Fibroblast of skin of abdomen (primary cell): ENCODE data around the gene ARHGEF6. TPM values are rescaled to one million over a fixed set of nuclear protein-coding genes. Genes with fewer than 3 reads are reported as not detected.
"Not testable (repeated sequence)": the region's sequence is repeated elsewhere in the genome, so short reads cannot be mapped to it uniquely, and the experiment has no call there.

ENCODE experiments used
- DNase-seq: peaks from one replicate; pipeline ENCODE4 v3.0.0-alpha.2; 2013
- polyA plus RNA-seq, 2 experiments: library from polyadenylated mRNA; unstranded; fragments of 120-200 nt; gene quantifications; one replicate each; pipeline ENCODE4 v1.2.1, GENCODE V29; 2013; ENCODE audit not compliant: insufficient read length in 2 of 2

The ARHGEF6 gene
- polyA plus RNA-seq (2013, experiment 1 of 2; ENCODE audit: insufficient read length): 12.7 TPM
- 12.2 TPM for polyA plus RNA-seq (2013, experiment 2 of 2; ENCODE audit: insufficient read length)

DNA sequence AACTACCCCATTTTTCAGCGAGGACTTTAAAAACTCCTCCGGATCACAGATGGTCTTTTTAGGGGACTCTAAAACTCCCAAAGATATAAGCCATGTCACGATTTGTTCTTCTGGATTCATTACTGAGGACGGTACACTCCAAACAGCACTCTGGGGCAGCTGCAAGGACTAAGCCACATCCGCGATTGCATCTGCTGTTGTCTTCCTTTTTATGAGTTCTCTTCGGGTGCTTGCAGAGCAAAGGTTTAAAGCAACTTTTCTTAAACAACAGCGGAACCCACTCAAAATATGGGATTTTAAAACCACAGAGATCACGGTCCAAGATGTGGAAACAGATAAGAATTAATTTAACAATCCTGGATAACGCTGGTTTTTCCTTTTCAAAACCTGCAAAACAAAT is at the start of gene ARHGEF6:
ARHGEF6 (minus strand) TSS at position 170 of the 400 bp plus-strand sequence; CDS start at position 120, 50 bp downstream.
- DNase-seq: no peak

DNA sequence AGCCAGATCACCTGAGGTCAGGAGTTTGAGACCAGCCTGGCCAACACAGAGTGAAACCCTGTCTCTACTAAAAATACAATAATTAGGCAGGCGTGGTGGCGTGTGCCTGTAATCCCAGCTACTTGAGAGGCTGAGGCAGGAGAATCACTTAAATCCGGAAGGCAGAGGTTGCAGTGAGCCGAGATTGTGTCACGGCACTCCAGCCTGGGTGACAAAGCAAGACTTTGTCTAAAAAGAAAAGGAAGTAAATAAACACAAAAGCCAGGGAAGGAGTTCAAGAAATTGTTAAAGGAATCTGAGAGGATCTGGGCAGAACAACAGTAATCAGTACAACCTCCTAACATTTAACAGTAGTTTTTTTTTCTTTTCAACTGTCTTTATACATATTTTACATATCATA is 48.7 kb upstream of the ARHGEF6 start:
- no peak for DNase-seq

GRCh38 chrX:136828830-136829229 is 48.1 kb upstream of the ARHGEF6 start:
- DNase-seq: no peak

DNA sequence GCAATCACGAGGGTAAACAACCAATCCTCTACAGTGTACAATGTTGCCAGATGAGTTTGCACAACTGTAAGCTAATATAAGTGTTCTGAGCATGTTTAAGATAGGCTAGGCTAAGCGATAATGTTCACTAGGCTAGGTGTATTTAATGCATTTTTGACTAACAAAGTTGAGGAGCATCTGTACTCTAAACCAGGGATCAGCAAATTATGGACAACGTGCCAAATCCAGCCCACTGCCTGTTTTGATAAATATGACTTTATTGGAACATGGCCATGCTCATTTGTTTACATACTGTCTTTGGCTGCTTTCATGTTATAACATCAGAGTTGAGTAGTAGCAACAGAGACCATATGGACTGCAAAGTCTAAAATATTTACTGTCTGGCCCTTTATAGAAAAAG is 46.3 kb upstream of the ARHGEF6 start:
- DNase-seq: no peak

- DNase-seq: no peak
These were observed 45.0 kb upstream of the ARHGEF6 start for GRCh38 chrX:136825771-136826170.

DNA sequence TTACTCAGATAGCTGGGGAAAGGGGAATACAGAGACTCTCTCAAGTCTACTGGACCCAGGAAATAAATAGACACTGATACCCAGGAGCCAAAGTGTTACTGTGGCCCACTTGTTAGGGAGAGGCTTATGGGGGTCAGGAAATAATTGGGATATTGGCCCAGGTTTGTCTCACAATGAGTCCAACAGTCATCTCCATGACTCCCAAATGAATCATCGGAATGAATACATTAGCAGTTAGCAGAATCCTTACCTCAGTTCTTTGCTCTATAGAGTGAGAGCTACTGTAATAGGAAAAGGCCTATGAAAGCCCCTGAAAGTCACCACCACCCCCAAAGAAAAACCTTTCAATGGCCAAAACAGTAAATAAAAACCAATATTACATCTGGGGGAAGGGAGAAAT is 42.4 kb upstream of the ARHGEF6 start:
- DNase-seq: peak; percentile 29

- DNase-seq: no peak
These were observed 41.8 kb upstream of the ARHGEF6 start for GRCh38 chrX:136822337-136823095.

DNA sequence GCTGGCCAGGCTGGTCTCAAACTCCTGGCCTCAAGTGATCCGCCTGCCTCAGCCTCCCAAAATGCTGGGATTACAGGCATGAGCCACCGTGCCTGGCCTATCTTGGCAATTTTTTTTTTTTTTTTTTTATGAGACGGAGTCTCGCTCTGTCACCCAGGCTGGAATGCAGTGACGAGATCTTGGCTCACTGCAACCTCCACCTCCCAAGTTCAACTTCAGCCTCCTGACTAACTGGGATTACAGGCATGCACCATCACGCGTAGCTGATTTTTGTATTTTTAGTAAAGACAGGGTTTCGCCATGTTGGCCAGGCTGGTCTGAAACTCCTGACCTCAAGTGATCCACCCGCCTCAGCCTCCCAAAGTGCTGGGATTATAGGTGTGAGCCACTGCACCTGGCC is 39.0 kb upstream of the ARHGEF6 start:
- DNase-seq: not testable (repeated sequence)

DNA sequence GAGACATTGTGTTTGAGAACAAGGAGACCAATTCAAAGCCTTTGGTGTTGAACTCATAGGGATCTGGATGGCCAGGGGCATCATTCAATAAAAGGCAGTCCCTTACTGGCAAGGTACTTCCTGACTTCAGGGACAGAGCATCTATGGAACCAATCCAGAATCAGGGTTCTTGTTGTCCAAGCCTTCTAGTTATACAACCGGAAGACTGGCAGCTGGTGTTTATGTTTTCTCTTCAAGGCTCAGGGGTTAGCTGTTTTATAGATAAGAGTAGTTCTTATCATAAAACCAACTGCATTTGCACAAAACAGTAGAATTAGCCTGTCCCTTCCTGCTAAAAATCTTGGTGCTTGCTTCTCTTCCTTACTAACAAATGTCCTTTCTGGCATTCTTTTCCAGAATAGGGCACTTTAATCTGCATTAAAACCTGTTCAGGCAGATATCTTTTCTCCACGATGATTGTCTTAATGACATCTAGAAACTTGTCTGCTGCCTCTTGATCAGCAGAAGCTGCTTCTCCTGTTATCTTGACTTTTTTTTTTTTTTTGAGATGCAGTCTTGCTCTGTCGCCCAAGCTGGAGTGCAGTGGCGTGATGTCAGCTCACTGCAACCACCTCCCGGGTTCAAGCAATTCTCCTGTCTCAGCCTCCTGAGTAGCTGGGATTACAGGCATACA is 38.4 kb upstream of the ARHGEF6 start:
- DNase-seq: no peak

DNA sequence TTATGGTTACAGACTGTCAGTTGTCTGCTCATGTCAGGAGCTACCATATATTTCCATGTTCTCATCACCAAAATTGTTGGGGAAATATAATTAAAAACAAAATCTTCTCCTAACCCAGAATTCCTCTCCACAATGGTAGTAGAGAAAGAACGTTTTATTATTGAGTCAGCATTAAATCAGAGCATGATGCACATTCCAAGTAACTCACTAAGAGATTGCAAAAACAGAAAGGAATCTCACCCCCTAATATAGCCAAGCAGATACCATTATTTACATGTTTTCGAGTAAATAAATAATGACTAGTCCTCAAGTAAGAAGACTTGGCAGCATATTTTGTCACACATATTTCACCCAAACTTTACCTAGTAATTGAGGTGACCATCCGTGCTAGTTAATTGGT is 36.2 kb upstream of the ARHGEF6 start:
- DNase-seq: peak; percentile 34

DNA sequence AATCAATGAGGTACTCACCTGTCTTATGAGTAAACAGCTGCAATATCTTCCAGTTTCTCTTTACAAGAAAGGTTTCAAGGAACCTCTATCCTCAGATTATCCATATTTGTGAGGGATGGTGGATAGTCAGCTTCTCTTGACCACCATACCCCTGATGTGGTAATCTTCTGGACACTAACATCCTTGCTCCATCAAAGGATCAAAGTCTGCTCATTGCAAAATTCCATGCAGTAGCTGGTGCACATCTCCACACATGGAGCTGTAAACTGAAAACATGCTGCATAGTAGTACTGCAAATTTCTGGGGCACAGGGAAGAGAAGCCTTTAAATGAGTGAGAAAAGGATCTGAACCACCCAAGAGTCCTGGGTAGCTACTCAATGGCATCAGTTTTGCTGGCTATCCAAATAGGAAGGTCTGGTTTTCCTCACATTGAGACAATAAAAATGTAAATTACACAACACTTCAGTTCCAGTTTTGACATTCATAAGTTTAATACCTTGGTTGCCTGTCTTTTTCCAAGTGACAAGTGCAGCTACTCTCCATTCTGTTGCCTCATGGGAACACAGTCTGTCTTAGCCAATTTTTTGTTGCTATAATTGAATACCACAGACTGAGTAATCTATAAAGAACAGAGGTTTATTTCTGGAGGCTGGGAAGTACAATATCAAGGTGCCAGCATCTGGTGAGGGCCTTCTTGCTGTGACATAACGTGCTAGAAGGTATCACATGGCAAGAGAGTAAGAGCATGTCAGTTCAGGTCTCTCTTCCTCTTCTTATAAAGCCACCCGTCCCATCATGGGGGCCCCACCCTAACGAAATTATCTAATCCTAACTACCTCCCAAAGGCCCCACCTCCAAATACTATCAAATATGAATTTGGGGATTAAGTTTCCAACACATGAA is 34.4 kb upstream of the ARHGEF6 start:
- DNase-seq: no peak

GRCh38 chrX:136812286-136812685 is 31.6 kb upstream of the ARHGEF6 start:
- DNase-seq: peak; percentile 10

DNA sequence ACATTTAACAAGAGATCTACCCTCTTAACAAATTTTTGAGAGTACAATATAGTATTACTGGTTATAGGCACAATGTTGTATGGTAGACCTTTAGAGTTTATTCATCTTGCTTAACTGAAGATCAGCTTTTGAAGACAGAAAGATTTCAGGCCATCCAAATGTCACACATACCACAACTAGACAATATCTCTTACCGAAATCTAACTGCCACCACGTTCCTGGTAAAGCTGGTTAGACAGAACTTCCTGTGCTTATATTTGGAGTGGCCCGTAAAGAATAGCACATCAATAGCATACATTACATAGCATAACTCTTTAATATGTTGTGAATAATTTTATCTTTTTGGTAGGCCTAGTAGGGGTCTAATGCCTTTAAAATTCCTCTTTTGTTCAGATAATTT is 29.8 kb upstream of the ARHGEF6 start:
- no peak for DNase-seq

DNA sequence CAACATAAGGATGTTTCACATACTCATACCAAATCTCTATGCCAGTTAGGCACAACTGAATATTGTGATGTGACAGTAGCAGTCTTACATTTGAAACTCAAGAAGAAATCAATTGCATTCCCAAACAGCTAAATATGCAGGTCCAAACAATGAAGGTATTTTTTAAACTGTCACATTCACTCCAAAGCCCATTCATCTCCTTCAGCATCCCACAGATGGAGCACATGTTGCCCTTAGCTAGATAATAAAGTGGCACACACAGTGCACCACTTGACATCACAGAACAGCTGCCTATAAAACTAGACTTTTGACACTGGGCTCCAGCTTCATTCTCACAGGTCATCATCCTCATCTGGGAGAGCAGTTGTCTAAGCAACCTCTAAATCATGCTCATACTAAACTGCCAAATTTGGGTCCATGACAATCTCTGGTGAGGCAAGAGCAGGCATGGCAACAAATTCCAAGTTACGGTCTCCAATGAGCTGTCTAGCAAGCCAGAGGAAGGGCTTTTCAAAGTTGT is 26.2 kb upstream of the ARHGEF6 start:
- no peak for DNase-seq

DNA sequence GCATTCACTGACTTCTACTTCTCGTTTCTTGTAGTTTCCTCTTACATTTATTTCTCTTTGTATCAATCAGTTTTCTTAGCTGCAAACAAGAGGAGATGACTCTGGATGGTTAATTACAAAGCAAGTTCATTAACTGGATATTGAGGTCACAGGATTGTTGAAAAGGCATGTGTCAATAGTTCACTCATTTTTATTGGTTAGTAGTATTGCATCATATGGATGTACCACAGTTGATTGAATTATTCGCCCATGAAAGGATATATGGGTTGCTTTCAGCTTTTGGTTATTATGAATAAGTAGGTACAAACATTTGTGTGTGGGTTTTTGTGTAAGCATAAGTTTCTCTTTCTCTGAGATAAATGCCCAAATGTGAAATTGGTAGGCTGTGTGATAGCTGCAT is 21.8 kb upstream of the ARHGEF6 start:
- no peak for DNase-seq

GRCh38 chrX:136797787-136798186 is 17.1 kb upstream of the ARHGEF6 start:
- no peak for DNase-seq

DNA sequence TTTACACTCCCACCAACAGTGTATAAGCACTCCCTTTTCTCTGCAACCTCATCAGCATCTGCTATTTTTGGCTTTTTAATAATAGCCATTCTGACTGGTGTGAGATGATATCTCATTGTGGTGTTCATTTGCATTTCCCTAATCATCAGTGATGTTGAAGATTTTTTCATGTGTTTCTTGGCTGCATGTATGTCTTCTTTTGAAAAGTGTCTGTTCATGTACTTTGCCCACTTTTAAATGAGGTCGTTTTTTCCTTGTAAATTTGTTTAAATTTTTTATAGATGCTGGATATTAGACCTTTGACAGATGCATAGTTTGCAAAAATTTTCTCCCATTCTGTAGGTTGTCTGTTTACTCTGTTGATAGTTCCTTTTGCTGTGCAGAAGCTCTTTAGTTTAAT is 14.4 kb upstream of the ARHGEF6 start:
- not testable (repeated sequence) for DNase-seq

GRCh38 chrX:136794660-136795059 is 13.9 kb upstream of the ARHGEF6 start:
- not testable (repeated sequence) for DNase-seq

- DNase-seq: no peak
These were observed 13.3 kb upstream of the ARHGEF6 start for GRCh38 chrX:136794080-136794479.

GRCh38 chrX:136789856-136790255 is 9.1 kb upstream of the ARHGEF6 start:
- no peak for DNase-seq

GRCh38 chrX:136784231-136784630 is 3.5 kb upstream of the ARHGEF6 start:
- no peak for DNase-seq

- no peak for DNase-seq
These were observed 2.4 kb upstream of the ARHGEF6 start for GRCh38 chrX:136783159-136783558.
